GM13977 (cell line): ENCODE data around the gene COMMD1.
"Not testable (repeated sequence)": the region's sequence is repeated elsewhere in the genome, so short reads cannot be mapped to it uniquely, and the experiment has no call there.

Source experiments
- DNase-seq: peaks from one replicate; pipeline ENCODE4 v3.0.0; 2012; ENCODE audit warnings: low spot score
- in situ Hi-C: fragments of 300-500 bp; cut with MboI; formaldehyde crosslinking; loops from one replicate; pipeline ENCODE4 v1.12.0; 2022; ENCODE audit warnings: low sequenced_read_pairs, low pct_unique_long_range_greater_than_20kb, mixed read lengths, inconsistent platforms; ENCODE audit not compliant: unreplicated experiment
- TF ChIP-seq, protein P1 (sequence below): IDR thresholded peaks from 2 replicates; pipeline ENCODE4 v1.5.1; 2012; ENCODE audit warnings: mild to moderate bottlenecking, control low read depth; ENCODE audit not compliant: insufficient read depth; ENCODE audit errors: extremely low read depth, missing control alignments

The COMMD1 gene

DNA sequence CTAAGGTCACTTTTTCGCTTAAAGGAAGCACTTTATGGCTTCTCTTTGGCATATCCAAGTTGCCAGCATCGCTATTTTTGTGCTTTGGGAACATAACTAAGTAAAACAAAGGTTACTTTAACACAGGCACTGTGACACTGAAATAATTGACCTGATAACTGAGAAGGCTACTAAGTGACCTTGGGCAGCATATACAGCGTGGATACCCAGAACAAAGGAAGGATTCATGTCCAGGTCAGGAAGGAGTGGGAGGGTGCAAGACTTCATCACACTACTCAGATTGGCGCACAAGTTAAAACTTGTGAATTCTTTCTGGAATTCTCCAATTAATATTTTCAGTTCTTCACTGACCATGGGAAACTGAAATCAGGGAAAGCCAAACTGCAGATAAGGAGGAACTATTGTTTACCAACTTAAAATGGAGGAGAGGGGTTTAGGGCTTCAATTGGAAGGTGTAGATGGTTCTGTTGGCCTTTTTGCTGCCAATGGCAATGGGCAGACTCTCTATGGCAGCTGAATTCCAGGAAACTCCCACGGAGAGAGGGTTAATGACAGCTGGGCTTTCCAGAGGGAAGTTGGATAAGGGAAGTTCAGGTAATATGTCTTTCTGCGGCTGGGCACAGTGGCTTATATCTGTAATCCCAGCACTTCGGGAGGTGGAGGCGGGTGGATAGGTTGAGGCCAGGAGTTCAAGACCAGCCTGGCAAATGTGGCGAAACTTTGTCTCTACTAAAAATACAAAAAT lies 45.3 kb downstream of the COMMD1 start:
- TF ChIP-seq, protein P1, sequence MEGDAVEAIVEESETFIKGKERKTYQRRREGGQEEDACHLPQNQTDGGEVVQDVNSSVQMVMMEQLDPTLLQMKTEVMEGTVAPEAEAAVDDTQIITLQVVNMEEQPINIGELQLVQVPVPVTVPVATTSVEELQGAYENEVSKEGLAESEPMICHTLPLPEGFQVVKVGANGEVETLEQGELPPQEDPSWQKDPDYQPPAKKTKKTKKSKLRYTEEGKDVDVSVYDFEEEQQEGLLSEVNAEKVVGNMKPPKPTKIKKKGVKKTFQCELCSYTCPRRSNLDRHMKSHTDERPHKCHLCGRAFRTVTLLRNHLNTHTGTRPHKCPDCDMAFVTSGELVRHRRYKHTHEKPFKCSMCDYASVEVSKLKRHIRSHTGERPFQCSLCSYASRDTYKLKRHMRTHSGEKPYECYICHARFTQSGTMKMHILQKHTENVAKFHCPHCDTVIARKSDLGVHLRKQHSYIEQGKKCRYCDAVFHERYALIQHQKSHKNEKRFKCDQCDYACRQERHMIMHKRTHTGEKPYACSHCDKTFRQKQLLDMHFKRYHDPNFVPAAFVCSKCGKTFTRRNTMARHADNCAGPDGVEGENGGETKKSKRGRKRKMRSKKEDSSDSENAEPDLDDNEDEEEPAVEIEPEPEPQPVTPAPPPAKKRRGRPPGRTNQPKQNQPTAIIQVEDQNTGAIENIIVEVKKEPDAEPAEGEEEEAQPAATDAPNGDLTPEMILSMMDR, result no peak
- no peak for DNase-seq
- in situ Hi-C loops, result no loop called here

DNA sequence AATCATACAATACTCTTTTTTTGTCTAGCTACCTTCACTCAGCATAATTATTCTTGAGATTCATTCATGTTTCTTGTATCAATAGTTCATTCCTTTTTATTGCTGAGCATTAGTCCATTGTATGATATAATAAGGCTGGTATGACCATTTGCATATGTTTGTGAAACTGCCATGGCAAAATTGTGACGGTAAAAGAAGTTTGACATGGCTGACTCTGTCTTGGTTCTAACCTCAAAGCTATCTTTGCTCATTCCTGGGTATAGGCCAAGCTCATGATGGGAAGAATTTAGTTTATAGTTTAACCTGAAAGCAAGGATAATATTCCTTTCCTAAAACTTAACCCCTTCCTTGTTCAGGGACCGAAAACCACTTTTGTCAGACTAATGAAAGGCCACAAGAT lies 46.4 kb downstream of the COMMD1 start:
- no peak for DNase-seq
- in situ Hi-C loops, result no loop called here
- TF ChIP-seq, protein P1, result no peak

DNA sequence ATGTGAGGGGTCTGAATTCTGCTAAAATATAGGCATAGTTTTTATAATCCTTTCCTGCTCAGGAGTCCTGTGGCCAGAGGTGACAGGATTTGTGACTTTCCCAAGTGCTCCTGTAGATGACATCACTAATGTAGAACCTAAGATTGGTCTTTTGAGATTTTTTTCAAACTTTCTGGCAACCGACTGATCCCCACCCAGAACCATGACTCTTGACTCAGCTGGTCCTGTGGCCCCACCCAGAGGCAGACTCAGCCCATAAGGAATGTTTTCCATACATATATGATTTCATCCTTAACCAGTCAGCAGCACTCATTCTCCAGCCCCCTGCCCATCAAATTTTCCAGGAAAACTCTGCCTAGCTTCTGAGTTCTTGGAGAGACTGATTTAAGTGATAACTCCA lies 46.8 kb downstream of the COMMD1 start:
- TF ChIP-seq, protein P1, result no peak
- in situ Hi-C loops, result no loop called here
- no peak for DNase-seq

DNA sequence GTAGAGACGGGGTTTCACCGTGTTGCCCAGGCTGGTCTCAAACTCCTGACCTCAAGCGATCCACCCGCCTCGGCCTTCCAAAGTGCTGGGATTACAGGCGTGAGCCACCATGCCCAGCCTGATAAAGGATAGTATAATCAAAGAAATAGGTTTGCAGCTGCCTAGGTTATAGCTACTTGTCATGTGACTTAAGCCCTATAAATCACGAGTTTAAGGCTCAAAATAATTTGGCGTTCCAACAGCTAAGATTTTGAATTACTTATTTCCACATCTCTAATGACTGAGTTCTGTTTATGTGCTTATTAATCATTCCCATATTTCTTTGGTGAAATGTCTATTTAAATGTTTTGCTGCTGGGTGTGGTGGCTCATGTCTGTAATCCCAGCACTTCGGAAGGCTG lies 49.4 kb downstream of the COMMD1 start:
- DNase-seq, in situ Hi-C loops: not testable (repeated sequence)

DNA sequence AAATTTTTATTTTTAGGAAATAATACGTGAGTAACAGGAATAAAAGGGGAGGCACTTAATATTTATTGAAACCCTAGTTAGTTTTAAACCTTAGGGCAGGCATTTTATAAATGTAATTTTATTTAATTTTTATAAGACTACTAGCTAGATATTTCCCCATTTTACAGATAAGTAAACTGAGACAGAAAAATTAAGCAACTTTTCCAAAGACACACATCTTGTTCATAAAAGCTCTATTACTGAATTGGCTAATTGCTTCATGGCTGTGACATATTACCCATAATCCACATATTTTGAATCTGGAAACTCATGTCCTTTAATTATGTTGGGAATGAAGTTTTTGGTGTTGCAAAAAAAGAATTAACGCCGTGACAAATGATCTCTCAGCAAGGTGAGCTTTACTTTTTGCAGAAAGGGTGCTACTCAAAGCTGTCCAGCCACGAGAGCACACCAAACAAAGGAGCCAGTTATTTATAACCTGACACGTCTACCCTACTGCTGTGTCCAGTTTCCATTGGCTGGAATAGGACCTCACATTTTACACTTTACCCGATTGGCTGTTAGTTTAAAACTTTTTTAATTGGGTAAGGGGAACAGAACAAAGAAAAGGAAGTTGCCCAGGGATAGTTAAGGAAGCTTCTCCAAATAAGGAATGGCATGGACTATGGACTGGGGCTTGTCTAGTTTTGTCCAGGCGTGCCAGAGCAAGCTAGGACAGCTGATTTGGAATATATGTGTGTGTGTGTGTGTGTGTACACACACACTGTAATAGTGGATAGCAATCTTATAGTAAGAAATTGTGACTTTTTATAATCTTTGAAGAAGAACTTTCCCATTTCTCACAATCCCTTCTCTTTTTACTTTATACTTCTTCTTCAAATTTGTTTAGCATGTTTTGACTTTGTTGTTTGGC lies 54.2 kb downstream of the COMMD1 start:
- DNase-seq, result no peak
- TF ChIP-seq, protein P1, result no peak
- in situ Hi-C loops, result no loop called here

DNA sequence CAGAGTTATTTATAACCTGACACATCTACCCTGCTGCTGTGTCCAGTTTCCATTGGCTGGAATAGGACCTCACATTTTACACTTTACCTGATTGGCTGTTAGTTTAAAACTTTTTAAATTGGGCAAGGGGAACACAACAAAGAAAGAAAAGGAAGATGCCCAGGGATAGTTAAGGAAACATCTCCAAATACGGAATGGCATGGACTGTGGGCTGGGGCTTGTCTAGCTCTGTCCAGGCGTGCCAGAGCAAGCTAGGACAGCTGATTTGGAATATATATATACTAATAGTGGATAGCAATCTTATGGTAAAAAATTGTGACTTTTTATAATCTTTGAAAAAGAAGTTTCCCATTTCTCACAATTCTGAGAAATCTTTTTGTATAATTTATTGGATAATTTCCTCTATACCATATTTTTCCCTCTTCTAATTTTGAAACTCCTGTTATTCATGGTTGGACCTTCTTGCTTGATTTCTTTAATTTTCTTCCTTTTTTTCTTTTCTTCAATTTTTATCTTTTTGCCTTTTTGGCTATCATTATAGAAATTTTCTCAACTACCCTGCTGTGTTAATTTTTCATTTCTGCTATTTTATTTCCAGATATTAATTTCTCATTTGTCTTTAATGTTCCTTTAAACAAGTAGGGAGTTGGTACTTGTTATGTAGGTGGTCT lies 55.9 kb downstream of the COMMD1 start:
- TF ChIP-seq, protein P1, result no peak
- no peak for DNase-seq
- in situ Hi-C loops, result no loop called here
